Right renal cortex interstitium (tissue), 3 donors: Measurements from ENCODE around the gene FAM117A. TPM values are rescaled to one million over a fixed set of nuclear protein-coding genes. Genes with fewer than 3 reads are reported as not detected.
A peak's percentile ranks its signal among the peaks of the same experiment; 100 is the strongest.

Source experiments
- DNase-seq, 3 donors: peaks; one replicate each; pipeline ENCODE4 v3.0.0-alpha.2; 2013; ENCODE audit warnings: low read depth in 3 of 3, low spot score in 2 of 3
- polyA plus RNA-seq, 3 donors: library from polyadenylated mRNA; unstranded; fragments of 120-200 nt; gene quantifications; one replicate each; pipeline ENCODE4 v1.2.1, GENCODE V29; 2013; ENCODE audit not compliant: insufficient read length in 3 of 3

Gene FAM117A
- polyA plus RNA-seq, 3 donors = 16.4 to 17.8 (median 17.3) TPM

- no peak for DNase-seq
Measured at GRCh38 chr17:49715216-49715615, 48.7 kb downstream of the FAM117A start.

GRCh38 chr17:49708515-49709183, 55.3 kb downstream of the FAM117A start:
- no peak for DNase-seq

DNA sequence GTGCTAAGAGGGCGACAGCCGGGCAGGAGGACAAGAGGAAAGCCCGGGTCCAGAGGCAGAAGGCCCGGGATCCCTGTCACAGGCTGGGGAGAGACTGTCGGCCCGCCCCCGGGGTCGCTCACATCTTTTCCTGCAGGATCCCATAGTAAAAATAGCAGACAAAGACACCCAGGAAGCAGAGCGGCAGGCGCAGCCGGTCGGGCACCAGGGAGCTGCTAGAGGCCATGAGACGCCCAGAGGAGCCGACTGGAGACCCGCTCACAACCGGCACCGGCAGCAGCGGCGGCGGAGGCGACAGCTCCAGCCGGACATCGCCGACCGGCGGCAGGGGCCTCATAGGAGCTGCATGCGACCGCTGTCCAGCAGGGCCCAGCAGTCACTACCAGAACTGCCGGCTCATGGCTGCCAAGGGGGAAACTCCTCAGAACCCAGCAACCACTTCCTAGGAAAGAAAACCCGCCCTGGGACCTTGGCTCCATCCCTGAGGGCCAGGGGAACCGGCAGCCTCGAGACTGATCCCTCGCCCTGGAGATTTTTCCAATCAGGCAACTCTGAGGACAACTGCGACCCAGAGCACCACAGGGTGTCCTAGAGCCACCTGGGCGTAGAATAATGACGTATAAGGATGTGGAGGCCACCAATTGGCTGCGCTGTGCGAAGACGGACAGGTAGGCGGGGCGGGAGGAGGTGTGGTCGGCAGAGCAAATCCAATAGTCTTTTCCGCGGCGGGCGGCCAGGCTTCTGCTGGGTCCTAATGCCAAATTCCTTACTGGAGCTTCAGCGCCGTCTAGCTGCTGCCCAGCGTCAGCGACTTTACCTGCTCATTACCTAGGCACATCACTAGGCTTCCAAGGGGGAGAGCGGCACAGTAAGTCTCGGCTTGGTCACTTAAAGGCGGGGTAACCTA, 56.1 kb downstream of the FAM117A start, which contains the start of gene SLC35B1:
Gene SLC35B1, minus strand, starts transcription at position 357 of the 907 bp plus-strand sequence. Its CDS starts 131 bp downstream, at position 226.
- DNase-seq = peak; percentile 97 to 99 (median 99)

DNA sequence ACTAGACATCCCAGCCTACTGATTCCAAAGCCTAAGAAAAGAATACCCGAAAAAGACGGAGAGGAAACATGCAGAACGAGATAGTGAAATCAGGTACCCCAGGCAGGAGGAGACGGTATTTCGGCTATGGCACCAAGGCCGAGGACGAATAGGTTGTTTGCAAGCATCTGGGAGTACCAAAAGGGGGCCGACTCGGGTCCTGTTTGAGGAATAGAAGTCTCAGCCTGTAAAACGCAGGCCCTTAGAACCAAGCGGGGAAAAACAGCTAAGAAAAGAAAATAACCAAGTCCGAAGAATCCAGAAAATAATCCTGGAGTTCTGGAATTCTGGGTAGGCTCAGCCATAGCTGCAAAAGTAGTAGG, 56.7 kb downstream of the FAM117A start:
- DNase-seq = no peak

DNA sequence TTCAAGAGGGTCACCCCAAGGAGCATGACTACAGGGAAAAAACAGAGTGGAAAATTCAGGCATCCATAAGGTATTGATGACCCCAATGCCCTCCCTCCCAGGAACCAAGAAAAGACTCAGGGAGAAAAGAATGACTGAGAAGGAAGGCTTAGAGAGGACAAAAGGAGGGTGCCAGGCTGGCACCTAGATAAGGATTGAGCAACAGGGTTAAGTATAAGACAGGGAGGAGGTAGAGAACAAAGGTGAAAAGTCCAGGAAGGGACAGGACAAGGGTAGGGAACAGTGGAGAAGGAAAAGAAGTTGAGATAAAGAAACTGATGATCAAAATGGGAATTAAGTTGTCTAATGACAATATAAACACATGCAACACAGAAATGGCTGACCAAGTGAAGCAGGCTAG, 58.7 kb downstream of the FAM117A start:
- no peak for DNase-seq

DNA sequence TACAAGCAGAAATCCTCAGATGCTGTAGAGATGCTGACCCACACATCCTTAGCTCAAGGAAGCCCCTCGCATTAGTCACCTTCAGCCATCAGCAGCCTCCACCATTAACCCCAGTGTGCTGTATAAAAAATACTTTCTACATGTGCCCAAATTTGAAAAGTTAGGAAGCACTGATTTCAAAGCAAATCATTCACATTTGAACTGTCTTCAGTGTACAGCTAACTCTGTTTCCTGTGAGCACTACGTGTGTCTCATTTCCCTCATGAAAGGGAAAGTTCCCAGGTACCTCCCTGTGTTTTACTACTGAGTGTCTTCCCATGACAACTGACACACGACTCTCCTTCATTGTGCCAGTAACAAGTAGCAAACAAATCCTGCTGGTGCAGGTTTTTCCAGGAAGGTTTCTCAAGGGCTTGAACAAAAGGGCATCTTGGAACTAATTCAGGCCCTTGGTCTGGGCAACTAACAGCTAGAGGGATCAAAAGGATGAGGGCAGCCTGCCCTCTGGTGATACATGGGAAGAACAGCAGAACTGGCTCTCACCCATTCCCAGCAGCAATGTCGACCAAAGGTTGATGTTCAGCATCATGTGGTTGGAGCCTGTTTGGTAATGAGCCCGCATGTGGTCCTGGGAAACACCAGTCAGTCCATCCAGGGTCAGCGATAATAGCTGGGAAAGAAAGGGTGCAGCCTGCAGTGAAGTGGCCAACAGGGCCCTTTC, 60.2 kb downstream of the FAM117A start:
- DNase-seq = no peak

GRCh38 chr17:49700960-49701359, 63.0 kb downstream of the FAM117A start:
- no peak for DNase-seq

DNA sequence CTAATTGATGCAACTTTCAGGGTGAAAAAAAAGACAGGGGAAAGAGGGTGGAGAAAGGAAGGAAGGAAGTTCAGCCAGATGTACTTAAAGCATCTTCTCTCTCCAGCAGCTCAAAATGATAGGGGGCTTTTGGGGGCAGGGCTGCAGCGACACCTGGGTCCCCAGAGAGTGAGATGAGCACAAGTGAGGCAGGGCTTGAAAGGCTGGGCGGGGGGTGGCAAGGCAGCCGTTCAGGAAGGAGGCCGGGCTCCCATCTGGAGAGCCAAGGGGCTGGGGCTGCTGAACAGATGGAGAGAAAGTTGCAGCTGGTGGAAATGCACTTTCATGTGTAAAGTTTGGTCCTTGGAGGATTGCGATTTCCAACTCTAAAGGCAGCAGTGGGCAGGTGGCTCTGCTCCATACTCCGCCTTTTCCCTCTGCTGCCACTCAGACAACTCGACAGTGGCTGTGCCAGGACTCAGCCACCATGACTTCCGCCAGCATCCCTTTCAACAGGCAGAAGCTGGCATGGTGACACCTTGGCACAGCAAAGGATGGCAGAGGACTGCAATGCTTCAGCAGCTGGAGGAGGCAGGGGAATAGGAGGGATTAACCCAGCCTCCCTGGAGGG, 63.9 kb downstream of the FAM117A start:
- DNase-seq = no peak

DNA sequence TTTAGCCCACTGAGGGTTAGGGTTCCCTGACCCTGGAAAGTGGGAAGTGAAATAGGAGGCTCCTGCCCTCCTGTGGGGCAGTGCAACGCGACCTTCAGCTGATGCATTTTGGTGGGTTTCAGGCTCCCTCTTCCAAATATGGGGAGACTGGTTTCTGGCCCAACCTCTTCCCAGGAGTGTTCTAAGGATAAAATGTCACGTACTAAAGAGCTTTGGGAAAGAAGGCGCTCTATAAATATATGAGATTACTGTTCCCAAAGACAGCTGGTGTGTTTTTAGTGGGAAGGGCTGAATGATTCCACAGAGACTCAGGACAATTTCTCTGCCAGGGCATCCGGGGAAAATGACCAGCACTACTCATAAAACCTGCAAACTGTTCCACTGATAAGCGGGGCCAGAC, 65.9 kb downstream of the FAM117A start:
- DNase-seq = no peak

DNA sequence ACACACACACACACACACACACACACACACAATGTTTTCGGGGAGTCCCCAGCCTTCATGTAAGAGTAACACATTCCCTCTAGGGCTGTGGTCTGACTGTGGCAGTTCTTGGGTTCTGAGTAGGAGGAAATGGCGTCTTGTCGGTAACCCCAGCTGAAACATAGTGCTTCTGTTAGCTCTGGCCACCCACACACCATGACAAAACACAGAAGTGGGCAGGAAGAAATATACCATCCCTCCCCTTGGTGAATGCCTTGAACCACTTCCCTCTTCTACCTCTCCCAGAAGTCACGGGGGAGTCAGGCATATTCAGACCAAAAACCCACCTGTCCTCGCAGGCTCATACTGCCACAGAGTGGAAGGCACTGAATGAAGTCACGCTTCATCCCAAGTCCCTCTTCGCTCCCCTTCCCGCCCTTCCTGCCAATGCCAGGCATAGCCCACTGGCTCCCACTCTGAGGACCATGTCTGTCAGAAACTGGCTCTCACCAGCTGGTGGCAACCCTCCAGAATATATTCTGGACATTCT, 67.6 kb downstream of the FAM117A start:
- no peak for DNase-seq

DNA sequence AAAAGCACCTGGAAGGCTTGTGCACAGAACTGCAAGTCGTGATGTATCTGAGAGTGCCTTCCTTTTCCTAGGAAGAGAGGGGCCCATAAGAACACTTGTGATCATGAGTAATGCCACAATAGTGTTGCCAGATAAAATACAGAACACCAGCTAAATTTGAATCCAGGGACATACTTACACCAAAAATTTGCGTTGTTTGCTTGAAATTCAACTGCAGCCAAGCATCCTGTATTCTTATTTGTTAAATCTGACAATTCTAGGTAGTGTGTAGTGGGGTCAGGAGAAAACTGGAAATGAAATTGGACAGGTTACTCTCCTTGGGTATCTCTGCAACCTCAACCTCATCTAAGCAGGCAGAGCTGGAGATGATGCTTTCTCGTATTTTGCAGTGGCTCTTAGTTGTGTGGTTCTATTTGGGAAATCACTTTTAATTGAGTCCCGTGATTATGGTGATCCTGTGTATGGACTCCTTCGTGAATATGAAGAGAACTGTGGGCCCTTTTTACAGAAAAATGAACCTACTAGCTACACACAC, 68.2 kb downstream of the FAM117A start:
- DNase-seq = no peak

- DNase-seq = no peak
Measured at GRCh38 chr17:49694847-49695697, 68.9 kb downstream of the FAM117A start.

DNA sequence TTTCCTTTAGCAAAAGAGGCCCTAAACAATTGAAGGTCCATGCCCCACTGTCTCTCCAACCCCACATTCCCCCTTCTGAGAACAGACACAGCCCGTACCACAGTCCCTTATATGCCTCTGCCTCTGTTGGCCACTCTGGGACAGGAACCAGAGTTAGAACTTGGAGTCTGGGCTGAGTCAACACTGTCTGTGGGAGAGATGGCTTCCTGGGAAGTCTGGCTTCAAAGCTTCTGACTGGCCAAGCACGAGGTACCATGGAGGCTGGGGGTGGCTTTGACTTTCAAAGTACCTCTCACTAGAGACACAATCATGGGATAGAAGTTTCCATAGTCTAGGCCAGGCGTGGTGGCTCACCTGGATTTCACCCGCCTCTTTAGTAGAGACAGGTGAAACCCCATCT, 71.2 kb downstream of the FAM117A start:
- DNase-seq = no peak

- DNase-seq = no peak
Measured at GRCh38 chr17:49691677-49692191, 72.2 kb downstream of the FAM117A start.

- no peak for DNase-seq
Measured at GRCh38 chr17:49691086-49691676, 72.8 kb downstream of the FAM117A start.

- no peak for DNase-seq
Measured at GRCh38 chr17:49690256-49690655, 73.7 kb downstream of the FAM117A start.

GRCh38 chr17:49688848-49689247, 75.1 kb downstream of the FAM117A start:
- no peak for DNase-seq

GRCh38 chr17:49687878-49688491, 75.9 kb downstream of the FAM117A start:
- DNase-seq = no peak
